ENCODE measurements around the gene NAV3. TPM values are rescaled to one million over a fixed set of nuclear protein-coding genes. Genes with fewer than 3 reads are reported as not detected.

The NAV3 gene
- polyA plus RNA-seq, 1 donor = 4.8 TPM

- H3K4me3 ChIP-seq (ENCODE audit: low read length) = no peak overlapping the region
- H3K4me1 ChIP-seq (ENCODE audit: control insufficient read depth, insufficient read depth, low read length) = no peaks in the 10 kb centered on the region
- no peak for DNase-seq
- no peaks in the 10 kb centered on the region for H3K9me3 ChIP-seq (ENCODE audit: control insufficient read depth, low read depth, low read length)
- H3K36me3 ChIP-seq (ENCODE audit: control insufficient read depth, insufficient read depth, low read length) = no peaks in the 10 kb centered on the region
- WGBS (ENCODE audit: insufficient coverage, low lambda C conversion rate) = 83% methylated on average over 1 of the region's 8 CpGs
- no peaks in the 10 kb centered on the region for H3K27me3 ChIP-seq (ENCODE audit: control insufficient read depth, insufficient read depth, low read length)
- H3K27ac ChIP-seq (ENCODE audit: low read length) = no peak overlapping the region
These were observed 206.2 kb downstream of the NAV3 start for GRCh38 chr12:78036874-78037273.

- 80% methylated on average over 1 of the region's 2 CpGs for WGBS (ENCODE audit: insufficient coverage, low lambda C conversion rate)
- no peak for DNase-seq
- H3K36me3 ChIP-seq (ENCODE audit: control insufficient read depth, insufficient read depth, low read length) = no peaks in the 10 kb centered on the region
- H3K4me3 ChIP-seq (ENCODE audit: low read length) = no peak overlapping the region
- H3K27ac ChIP-seq (ENCODE audit: low read length) = no peak overlapping the region
- no peaks in the 10 kb centered on the region for H3K9me3 ChIP-seq (ENCODE audit: control insufficient read depth, low read depth, low read length)
- no peaks in the 10 kb centered on the region for H3K4me1 ChIP-seq (ENCODE audit: control insufficient read depth, insufficient read depth, low read length)
- H3K27me3 ChIP-seq (ENCODE audit: control insufficient read depth, insufficient read depth, low read length) = no peaks in the 10 kb centered on the region
These were observed 207.0 kb downstream of the NAV3 start for GRCh38 chr12:78037707-78038106.

GRCh38 chr12:78038541-78038940 is 207.8 kb downstream of the NAV3 start:
- DNase-seq = no peak
- Histone ChIP-seq H3K4me1 (ENCODE audit: control insufficient read depth, insufficient read depth, low read length) (no peaks in the 10 kb centered on the region), H3K36me3 (ENCODE audit: control insufficient read depth, insufficient read depth, low read length) (no peaks in the 10 kb centered on the region), H3K9me3 (ENCODE audit: control insufficient read depth, low read depth, low read length) (no peaks in the 10 kb centered on the region), H3K27me3 (ENCODE audit: control insufficient read depth, insufficient read depth, low read length) (no peaks in the 10 kb centered on the region), H3K4me3 (ENCODE audit: low read length) (no peak overlapping the region), H3K27ac (ENCODE audit: low read length) (no peak overlapping the region)
- no CpG with 5 or more reads among the region's 1 CpG for WGBS (ENCODE audit: insufficient coverage, low lambda C conversion rate)

- no peaks in the 10 kb centered on the region for H3K4me1 ChIP-seq (ENCODE audit: control insufficient read depth, insufficient read depth, low read length)
- no peak overlapping the region for H3K27ac ChIP-seq (ENCODE audit: low read length)
- no CpG with 5 or more reads among the region's 4 CpGs for WGBS (ENCODE audit: insufficient coverage, low lambda C conversion rate)
- H3K4me3 ChIP-seq (ENCODE audit: low read length) = no peak overlapping the region
- DNase-seq = no peak
- H3K27me3 ChIP-seq (ENCODE audit: control insufficient read depth, insufficient read depth, low read length) = no peaks in the 10 kb centered on the region
- H3K36me3 ChIP-seq (ENCODE audit: control insufficient read depth, insufficient read depth, low read length) = no peaks in the 10 kb centered on the region
- H3K9me3 ChIP-seq (ENCODE audit: control insufficient read depth, low read depth, low read length) = no peaks in the 10 kb centered on the region
These were observed 208.3 kb downstream of the NAV3 start for GRCh38 chr12:78038986-78039385.

- Histone ChIP-seq H3K9me3 (ENCODE audit: control insufficient read depth, low read depth, low read length) (no peaks in the 10 kb centered on the region), H3K4me3 (ENCODE audit: low read length) (no peak overlapping the region), H3K36me3 (ENCODE audit: control insufficient read depth, insufficient read depth, low read length) (no peaks in the 10 kb centered on the region), H3K27ac (ENCODE audit: low read length) (no peak overlapping the region), H3K27me3 (ENCODE audit: control insufficient read depth, insufficient read depth, low read length) (no peaks in the 10 kb centered on the region), H3K4me1 (ENCODE audit: control insufficient read depth, insufficient read depth, low read length) (no peaks in the 10 kb centered on the region)
- DNase-seq = no peak
- no CpG with 5 or more reads among the region's 1 CpG for WGBS (ENCODE audit: insufficient coverage, low lambda C conversion rate)
These were observed 209.4 kb downstream of the NAV3 start for GRCh38 chr12:78040111-78040510.

- Histone ChIP-seq H3K9me3 (ENCODE audit: control insufficient read depth, low read depth, low read length) (no peaks in the 10 kb centered on the region), H3K4me1 (ENCODE audit: control insufficient read depth, insufficient read depth, low read length) (no peaks in the 10 kb centered on the region), H3K27ac (ENCODE audit: low read length) (no peak overlapping the region), H3K27me3 (ENCODE audit: control insufficient read depth, insufficient read depth, low read length) (no peaks in the 10 kb centered on the region), H3K36me3 (ENCODE audit: control insufficient read depth, insufficient read depth, low read length) (no peaks in the 10 kb centered on the region), H3K4me3 (ENCODE audit: low read length) (no peak overlapping the region)
- WGBS (ENCODE audit: insufficient coverage, low lambda C conversion rate) = no CpG with 5 or more reads among the region's 12 CpGs
- no peak for DNase-seq
These were observed 220.1 kb downstream of the NAV3 start for GRCh38 chr12:78050790-78051189.

- Histone ChIP-seq H3K27ac (ENCODE audit: low read length) (no peak overlapping the region), H3K9me3 (ENCODE audit: control insufficient read depth, low read depth, low read length) (no peaks in the 10 kb centered on the region), H3K36me3 (ENCODE audit: control insufficient read depth, insufficient read depth, low read length) (no peaks in the 10 kb centered on the region), H3K4me3 (ENCODE audit: low read length) (no peak overlapping the region), H3K27me3 (ENCODE audit: control insufficient read depth, insufficient read depth, low read length) (no peaks in the 10 kb centered on the region), H3K4me1 (ENCODE audit: control insufficient read depth, insufficient read depth, low read length) (no peaks in the 10 kb centered on the region)
- DNase-seq = no peak
These were observed 224.9 kb downstream of the NAV3 start for GRCh38 chr12:78055545-78055944.

- Histone ChIP-seq H3K4me3 (ENCODE audit: low read length) (no peak overlapping the region), H3K9me3 (ENCODE audit: control insufficient read depth, low read depth, low read length) (no peaks in the 10 kb centered on the region), H3K36me3 (ENCODE audit: control insufficient read depth, insufficient read depth, low read length) (no peaks in the 10 kb centered on the region), H3K27ac (ENCODE audit: low read length) (no peak overlapping the region), H3K4me1 (ENCODE audit: control insufficient read depth, insufficient read depth, low read length) (no peaks in the 10 kb centered on the region), H3K27me3 (ENCODE audit: control insufficient read depth, insufficient read depth, low read length) (no peaks in the 10 kb centered on the region)
- WGBS (ENCODE audit: insufficient coverage, low lambda C conversion rate) = 89% methylated on average over 1 of the region's 1 CpG
- no peak for DNase-seq
These were observed 226.4 kb downstream of the NAV3 start for GRCh38 chr12:78057075-78057474.

- Histone ChIP-seq H3K36me3 (ENCODE audit: control insufficient read depth, insufficient read depth, low read length) (no peaks in the 10 kb centered on the region), H3K27ac (ENCODE audit: low read length) (no peak overlapping the region), H3K4me1 (ENCODE audit: control insufficient read depth, insufficient read depth, low read length) (no peaks in the 10 kb centered on the region), H3K4me3 (ENCODE audit: low read length) (no peak overlapping the region), H3K9me3 (ENCODE audit: control insufficient read depth, low read depth, low read length) (no peaks in the 10 kb centered on the region), H3K27me3 (ENCODE audit: control insufficient read depth, insufficient read depth, low read length) (no peaks in the 10 kb centered on the region)
- no peak for DNase-seq
- no CpG with 5 or more reads among the region's 1 CpG for WGBS (ENCODE audit: insufficient coverage, low lambda C conversion rate)
These were observed 229.5 kb downstream of the NAV3 start for GRCh38 chr12:78060186-78060585.

- H3K9me3 ChIP-seq (ENCODE audit: control insufficient read depth, low read depth, low read length) = no peaks in the 10 kb centered on the region
- no peaks in the 10 kb centered on the region for H3K36me3 ChIP-seq (ENCODE audit: control insufficient read depth, insufficient read depth, low read length)
- no peak overlapping the region for H3K27ac ChIP-seq (ENCODE audit: low read length)
- H3K4me3 ChIP-seq (ENCODE audit: low read length) = no peak overlapping the region
- no peaks in the 10 kb centered on the region for H3K4me1 ChIP-seq (ENCODE audit: control insufficient read depth, insufficient read depth, low read length)
- no peak for DNase-seq
- no peaks in the 10 kb centered on the region for H3K27me3 ChIP-seq (ENCODE audit: control insufficient read depth, insufficient read depth, low read length)
These were observed 232.1 kb downstream of the NAV3 start for GRCh38 chr12:78062786-78063185.

GRCh38 chr12:78081590-78082314 is 251.1 kb downstream of the NAV3 start:
- H3K9me3 ChIP-seq (ENCODE audit: control insufficient read depth, low read depth, low read length) = no peaks in the 10 kb centered on the region
- WGBS (ENCODE audit: insufficient coverage, low lambda C conversion rate) = 100% methylated on average over 1 of the region's 5 CpGs
- no peaks in the 10 kb centered on the region for H3K4me1 ChIP-seq (ENCODE audit: control insufficient read depth, insufficient read depth, low read length)
- no peaks in the 10 kb centered on the region for H3K27me3 ChIP-seq (ENCODE audit: control insufficient read depth, insufficient read depth, low read length)
- DNase-seq = no peak
- H3K27ac ChIP-seq (ENCODE audit: low read length) = no peak overlapping the region
- H3K4me3 ChIP-seq (ENCODE audit: low read length) = no peak overlapping the region
- no peaks in the 10 kb centered on the region for H3K36me3 ChIP-seq (ENCODE audit: control insufficient read depth, insufficient read depth, low read length)
